Esophagus muscularis mucosa (tissue), 3 donors: ENCODE data around the gene C16orf90.

Experiments
- CTCF ChIP-seq, 3 experiments: fragments of 200-600 bp in 2 of 3; fragments of 450-650 bp in 1 of 3; sonication (generic) in 2 of 3; IDR thresholded peaks; one replicate each; pipeline ENCODE4 v1.5.1; 2017 to 2019; ENCODE audit warnings: antibody characterized with exemption in 3 of 3, mild to moderate bottlenecking in 2 of 3, moderate library complexity in 1 of 3
- POLR2AphosphoS5 ChIP-seq, 2 donors: sonication (generic); formaldehyde crosslinking; IDR thresholded peaks; one replicate each; pipeline ENCODE4 v1.6.1; 2017; ENCODE audit warnings: antibody characterized with exemption in 2 of 2

- TF ChIP-seq CTCF (IDR thresholded peaks at IDR 0.05) = no peak
- no peak for TF ChIP-seq POLR2AphosphoS5 (IDR thresholded peaks at IDR 0.05)
Observed at GRCh38 chr16:3482659-3483241, 12.5 kb downstream of the C16orf90 start.
